DND-41 (cell line): ENCODE results near the gene AGO4.
A peak's percentile ranks its signal among the peaks of the same experiment; 100 is the strongest.
"Not testable (repeated sequence)": the region's sequence is repeated elsewhere in the genome, so short reads cannot be mapped to it uniquely, and the experiment has no call there.

ENCODE experiments used
- ATAC-seq: fragments of 200-7000 bp; cut with Tn5 transposase; 3 replicates; pipeline ENCODE4 v1.9.1; 2021; ENCODE audit warnings: low read depth; ENCODE audit not compliant: insufficient read depth
- DNase-seq: peaks from one replicate; pipeline ENCODE4 v3.0.0-alpha.2; 2020
- H2AFZ ChIP-seq: 2 replicates; pipeline ENCODE4 v1.6.0; 2012; ENCODE audit warnings: low read depth, low read length
- H3K27ac ChIP-seq: 2 replicates; pipeline ENCODE4 v1.5.1; 2012; ENCODE audit warnings: low read length, inconsistent platforms
- H3K27me3 ChIP-seq: fragments of 200-600 bp; sonication (generic); 2 replicates; pipeline ENCODE4 v1.6.0; 2012; ENCODE audit warnings: low read length, mild to moderate bottlenecking, inconsistent platforms; ENCODE audit not compliant: insufficient read depth, poor library complexity
- H3K36me3 ChIP-seq: 2 replicates; pipeline ENCODE4 v1.5.1; 2012; ENCODE audit warnings: low read length, inconsistent platforms; ENCODE audit not compliant: insufficient read depth
- H3K4me1 ChIP-seq: 2 replicates; pipeline ENCODE4 v1.5.1; 2012; ENCODE audit warnings: mild to moderate bottlenecking, low read length; ENCODE audit not compliant: insufficient read depth
- H3K4me2 ChIP-seq: 2 replicates; pipeline ENCODE4 v1.6.0; 2012; ENCODE audit warnings: mild to moderate bottlenecking, moderate library complexity, low read length, inconsistent platforms; ENCODE audit not compliant: insufficient read depth
- H3K4me3 ChIP-seq, 2 experiments: fragments of 200-600 bp in 1 of 2; shearing (Covaris generic) in 1 of 2; 2 replicates each; pipeline ENCODE4 v1.5.1; 2012 to 2016; ENCODE audit warnings: inconsistent platforms in 2 of 2, low read length in 2 of 2, mild to moderate bottlenecking in 2 of 2, low read depth in 1 of 2, moderate library complexity in 1 of 2
- H3K79me2 ChIP-seq: 2 replicates; pipeline ENCODE4 v1.6.0; 2012; ENCODE audit warnings: low read length, inconsistent platforms; ENCODE audit not compliant: insufficient read depth
- H3K9ac ChIP-seq: 2 replicates; pipeline ENCODE4 v1.6.0; 2012; ENCODE audit warnings: low read depth, mild to moderate bottlenecking, inconsistent platforms, low read length, moderate library complexity
- H3K9me3 ChIP-seq: 2 replicates; pipeline ENCODE4 v1.5.1; 2012; ENCODE audit warnings: low read length, moderate library complexity, mild to moderate bottlenecking, inconsistent platforms; ENCODE audit not compliant: insufficient read depth, severe bottlenecking
- H4K20me1 ChIP-seq: 2 replicates; pipeline ENCODE4 v1.6.0; 2012; ENCODE audit warnings: low read length; ENCODE audit not compliant: insufficient read depth
- EZH2 ChIP-seq: IDR thresholded peaks from 3 replicates; pipeline ENCODE4 v1.6.1; 2012; ENCODE audit warnings: borderline replicate concordance, low read depth, mild to moderate bottlenecking, moderate library complexity, low read length, inconsistent platforms; ENCODE audit not compliant: severe bottlenecking
- TF ChIP-seq, protein P1 (sequence below): IDR thresholded peaks from 2 replicates; pipeline ENCODE4 v1.5.1; 2012; ENCODE audit warnings: borderline replicate concordance, low read length, moderate library complexity, mild to moderate bottlenecking; ENCODE audit not compliant: poor library complexity, severe bottlenecking; ENCODE audit errors: extremely low read depth

The AGO4 gene

DNA sequence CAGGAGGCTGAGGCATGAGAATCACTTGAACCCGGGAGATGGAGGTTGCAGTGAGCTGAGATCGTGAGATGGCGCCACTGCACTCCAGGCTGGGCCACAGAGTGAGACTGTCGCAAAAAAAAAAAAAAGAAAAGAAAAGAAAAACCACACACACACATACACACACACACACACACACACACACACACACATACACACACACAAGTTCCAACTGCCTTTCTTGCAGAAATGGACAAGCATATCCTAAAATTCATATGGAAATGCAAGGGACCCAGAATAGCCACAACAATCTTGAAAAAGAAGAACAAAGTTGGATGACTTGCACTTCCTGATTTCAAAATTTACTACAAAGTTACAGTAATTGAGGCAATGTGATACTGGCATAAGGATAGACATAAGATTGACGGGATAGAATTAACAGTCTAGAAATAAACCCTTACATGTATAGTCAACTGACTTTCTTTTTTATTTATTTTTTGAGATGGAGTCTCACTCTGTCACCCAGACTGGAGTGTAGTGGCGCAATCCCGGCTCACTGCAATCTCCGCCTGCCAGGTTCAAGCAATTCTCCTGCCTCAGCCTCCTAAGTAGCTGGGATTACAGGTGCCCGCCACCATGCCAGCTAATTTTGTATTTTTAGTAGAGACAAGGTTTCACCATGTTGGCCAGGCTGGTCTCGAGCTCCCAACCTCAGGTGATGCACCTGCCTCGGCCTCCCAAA is 7.5 kb upstream of the AGO4 start:
- H4K20me1 ChIP-seq, H3K4me1 ChIP-seq, H3K9me3 ChIP-seq, H3K27me3 ChIP-seq, H3K79me2 ChIP-seq, H3K9ac ChIP-seq, ATAC-seq, H3K4me2 ChIP-seq, H3K27ac ChIP-seq, H3K36me3 ChIP-seq, DNase-seq, H3K4me3 ChIP-seq, H2AFZ ChIP-seq: not testable (repeated sequence)

DNA sequence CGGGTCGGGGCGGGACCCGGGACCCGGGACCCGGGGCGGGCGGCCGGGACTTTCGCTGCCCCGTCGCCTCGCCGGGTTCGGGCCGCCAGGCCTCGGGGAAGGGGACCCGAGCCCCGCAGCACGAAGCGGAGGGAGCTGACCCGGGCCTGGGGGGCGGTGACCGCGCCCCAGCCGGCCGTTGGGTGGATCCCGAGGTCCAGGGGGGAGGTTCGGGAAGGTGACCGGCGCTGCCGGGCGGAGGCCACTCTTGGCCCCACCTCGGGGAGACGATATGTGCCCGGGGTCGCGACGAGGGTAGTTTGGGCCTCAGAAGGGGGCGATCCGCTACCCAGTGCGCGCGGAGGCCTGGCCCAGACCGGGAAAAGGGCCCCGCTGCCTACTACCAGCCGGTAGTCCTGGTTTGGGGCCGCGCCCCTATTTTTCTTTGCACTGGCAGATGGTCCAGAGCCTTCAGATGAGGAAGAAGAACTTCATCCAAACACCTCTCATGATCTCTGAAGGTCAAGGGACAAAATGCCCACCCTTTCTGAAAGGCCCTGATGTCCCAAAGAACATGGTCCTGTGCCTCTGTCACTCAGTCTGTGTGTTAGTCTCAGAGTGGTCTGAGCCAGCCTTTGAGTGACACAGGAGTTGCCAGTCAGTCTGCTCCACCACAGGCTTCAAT is 766 bp downstream of the AGO4 start:
- peaks cover 3% of the 10 kb centered on the region; the same call in 1 of the 2 replicates for H3K36me3 ChIP-seq
- no peaks in the 10 kb centered on the region for H3K27me3 ChIP-seq
- no peaks in the 10 kb centered on the region for H3K9me3 ChIP-seq
- peak overlapping the region; percentile 58 for H3K27ac ChIP-seq
- H3K9ac ChIP-seq, result peak overlapping the region; percentile 99
- peaks cover 33% of the 10 kb centered on the region for H3K4me1 ChIP-seq
- no peak for TF ChIP-seq EZH2
- TF ChIP-seq, protein P1, sequence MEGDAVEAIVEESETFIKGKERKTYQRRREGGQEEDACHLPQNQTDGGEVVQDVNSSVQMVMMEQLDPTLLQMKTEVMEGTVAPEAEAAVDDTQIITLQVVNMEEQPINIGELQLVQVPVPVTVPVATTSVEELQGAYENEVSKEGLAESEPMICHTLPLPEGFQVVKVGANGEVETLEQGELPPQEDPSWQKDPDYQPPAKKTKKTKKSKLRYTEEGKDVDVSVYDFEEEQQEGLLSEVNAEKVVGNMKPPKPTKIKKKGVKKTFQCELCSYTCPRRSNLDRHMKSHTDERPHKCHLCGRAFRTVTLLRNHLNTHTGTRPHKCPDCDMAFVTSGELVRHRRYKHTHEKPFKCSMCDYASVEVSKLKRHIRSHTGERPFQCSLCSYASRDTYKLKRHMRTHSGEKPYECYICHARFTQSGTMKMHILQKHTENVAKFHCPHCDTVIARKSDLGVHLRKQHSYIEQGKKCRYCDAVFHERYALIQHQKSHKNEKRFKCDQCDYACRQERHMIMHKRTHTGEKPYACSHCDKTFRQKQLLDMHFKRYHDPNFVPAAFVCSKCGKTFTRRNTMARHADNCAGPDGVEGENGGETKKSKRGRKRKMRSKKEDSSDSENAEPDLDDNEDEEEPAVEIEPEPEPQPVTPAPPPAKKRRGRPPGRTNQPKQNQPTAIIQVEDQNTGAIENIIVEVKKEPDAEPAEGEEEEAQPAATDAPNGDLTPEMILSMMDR, result no peak
- H3K4me2 ChIP-seq, result peak overlapping the region; percentile 89
- H3K4me3 ChIP-seq, result peak overlapping the region; percentile 66 to 90
- H4K20me1 ChIP-seq, result no peaks in the 10 kb centered on the region
- DNase-seq (peak; percentile 33), ATAC-seq (peak; percentile 71)
- peak overlapping the region; percentile 81 for H2AFZ ChIP-seq
- H3K79me2 ChIP-seq, result peaks cover 38% of the 10 kb centered on the region

DNA sequence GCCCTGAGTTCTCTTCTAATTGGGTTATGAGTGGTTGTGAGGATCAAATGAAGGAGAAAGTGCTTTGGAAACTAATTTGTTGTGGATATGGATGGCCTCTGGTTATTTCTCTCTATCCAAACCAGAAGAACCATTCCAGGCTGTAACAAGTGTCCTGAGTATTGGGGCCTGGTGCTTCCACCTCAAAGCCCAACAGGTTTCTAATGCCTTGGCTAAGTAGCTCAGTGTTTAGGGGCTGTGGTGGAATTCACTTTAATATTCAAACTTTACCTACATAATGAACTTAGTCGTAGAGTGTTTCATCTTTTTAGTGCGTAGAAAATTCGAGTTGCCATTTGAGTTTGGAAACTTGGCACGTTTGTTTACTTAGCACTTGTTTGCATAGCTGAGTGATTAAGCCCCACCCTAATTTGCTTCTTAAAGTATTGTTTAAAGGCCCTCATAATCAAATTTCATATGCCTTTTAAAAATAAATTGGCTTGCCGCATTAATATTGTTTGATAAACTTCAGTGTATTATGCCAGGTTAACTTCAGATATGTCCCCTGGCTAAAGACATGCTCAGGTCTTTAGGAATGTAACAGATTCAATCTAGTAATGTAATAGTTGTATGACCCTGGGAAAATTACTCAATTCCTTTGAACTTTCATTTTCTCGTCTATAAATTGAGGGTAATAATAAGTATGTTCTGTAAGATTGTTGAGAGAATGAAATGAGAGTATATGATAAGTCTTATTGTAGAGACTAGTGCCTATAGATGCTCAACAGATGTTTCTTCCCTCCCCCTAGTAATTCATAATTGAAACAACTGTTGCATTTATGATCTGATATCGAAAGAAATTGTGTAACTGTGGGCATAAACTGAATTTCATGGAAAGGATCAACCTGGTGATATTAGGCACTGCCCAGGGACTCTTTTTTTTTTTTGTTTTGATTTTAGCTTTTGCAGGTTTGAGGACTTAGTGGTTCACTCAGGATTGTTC is 1.6 kb downstream of the AGO4 start:
- Histone ChIP-seq H3K36me3 (peaks cover 3% of the 10 kb centered on the region; the same call in 1 of the 2 replicates), H3K27me3 (no peaks in the 10 kb centered on the region), H3K4me2 (peak overlapping the region; percentile 89), H4K20me1 (no peaks in the 10 kb centered on the region), H3K9me3 (no peaks in the 10 kb centered on the region), H3K9ac (peak overlapping the region; percentile 99), H2AFZ (peak overlapping the region; percentile 81), H3K4me1 (peaks cover 30% of the 10 kb centered on the region), H3K27ac (peak overlapping the region; percentile 58), H3K4me3 (peak overlapping the region; percentile 66 to 90), H3K79me2 (peaks cover 38% of the 10 kb centered on the region)
- DNase-seq, result no peak
- TF ChIP-seq, protein P1, result no peak
- TF ChIP-seq EZH2, result no peak
- ATAC-seq, result no peak
